Measurements from ENCODE around the gene ETV1. TPM values are rescaled to one million over a fixed set of nuclear protein-coding genes. Genes with fewer than 3 reads are reported as not detected.
A peak's percentile ranks its signal among the peaks of the same experiment; 100 is the strongest.

Gene ETV1
- total and polyA plus RNA-seq, 9 of the 15 experiments (the other 6 are each of a cell fraction or from before 2014, with no cell fraction given) = 7.2 to 27.4 (median 14.0) TPM

GRCh38 chr7:13981070-13981469 is 8.4 kb downstream of the ETV1 start (continued):
- TF ChIP-seq BRF2 (IDR thresholded peaks at IDR 0.05; ENCODE audit: borderline replicate concordance, insufficient read depth, insufficient read length) = no peak
- TF ChIP-seq, protein P1, sequence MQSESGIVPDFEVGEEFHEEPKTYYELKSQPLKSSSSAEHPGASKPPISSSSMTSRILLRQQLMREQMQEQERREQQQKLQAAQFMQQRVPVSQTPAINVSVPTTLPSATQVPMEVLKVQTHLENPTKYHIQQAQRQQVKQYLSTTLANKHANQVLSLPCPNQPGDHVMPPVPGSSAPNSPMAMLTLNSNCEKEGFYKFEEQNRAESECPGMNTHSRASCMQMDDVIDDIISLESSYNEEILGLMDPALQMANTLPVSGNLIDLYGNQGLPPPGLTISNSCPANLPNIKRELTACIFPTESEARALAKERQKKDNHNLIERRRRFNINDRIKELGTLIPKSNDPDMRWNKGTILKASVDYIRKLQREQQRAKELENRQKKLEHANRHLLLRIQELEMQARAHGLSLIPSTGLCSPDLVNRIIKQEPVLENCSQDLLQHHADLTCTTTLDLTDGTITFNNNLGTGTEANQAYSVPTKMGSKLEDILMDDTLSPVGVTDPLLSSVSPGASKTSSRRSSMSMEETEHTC (IDR thresholded peaks at IDR 0.05) = no peak
- TF ChIP-seq EP400 (IDR thresholded peaks at IDR 0.05) = peak; percentile 71; the same call in 1 of the 2 replicates
- TF ChIP-seq HDAC2 (IDR thresholded peaks at IDR 0.05) = 0 out of 2 replicates have a peak, but pooled peaks have one; percentile 41
- TF ChIP-seq, protein P2, sequence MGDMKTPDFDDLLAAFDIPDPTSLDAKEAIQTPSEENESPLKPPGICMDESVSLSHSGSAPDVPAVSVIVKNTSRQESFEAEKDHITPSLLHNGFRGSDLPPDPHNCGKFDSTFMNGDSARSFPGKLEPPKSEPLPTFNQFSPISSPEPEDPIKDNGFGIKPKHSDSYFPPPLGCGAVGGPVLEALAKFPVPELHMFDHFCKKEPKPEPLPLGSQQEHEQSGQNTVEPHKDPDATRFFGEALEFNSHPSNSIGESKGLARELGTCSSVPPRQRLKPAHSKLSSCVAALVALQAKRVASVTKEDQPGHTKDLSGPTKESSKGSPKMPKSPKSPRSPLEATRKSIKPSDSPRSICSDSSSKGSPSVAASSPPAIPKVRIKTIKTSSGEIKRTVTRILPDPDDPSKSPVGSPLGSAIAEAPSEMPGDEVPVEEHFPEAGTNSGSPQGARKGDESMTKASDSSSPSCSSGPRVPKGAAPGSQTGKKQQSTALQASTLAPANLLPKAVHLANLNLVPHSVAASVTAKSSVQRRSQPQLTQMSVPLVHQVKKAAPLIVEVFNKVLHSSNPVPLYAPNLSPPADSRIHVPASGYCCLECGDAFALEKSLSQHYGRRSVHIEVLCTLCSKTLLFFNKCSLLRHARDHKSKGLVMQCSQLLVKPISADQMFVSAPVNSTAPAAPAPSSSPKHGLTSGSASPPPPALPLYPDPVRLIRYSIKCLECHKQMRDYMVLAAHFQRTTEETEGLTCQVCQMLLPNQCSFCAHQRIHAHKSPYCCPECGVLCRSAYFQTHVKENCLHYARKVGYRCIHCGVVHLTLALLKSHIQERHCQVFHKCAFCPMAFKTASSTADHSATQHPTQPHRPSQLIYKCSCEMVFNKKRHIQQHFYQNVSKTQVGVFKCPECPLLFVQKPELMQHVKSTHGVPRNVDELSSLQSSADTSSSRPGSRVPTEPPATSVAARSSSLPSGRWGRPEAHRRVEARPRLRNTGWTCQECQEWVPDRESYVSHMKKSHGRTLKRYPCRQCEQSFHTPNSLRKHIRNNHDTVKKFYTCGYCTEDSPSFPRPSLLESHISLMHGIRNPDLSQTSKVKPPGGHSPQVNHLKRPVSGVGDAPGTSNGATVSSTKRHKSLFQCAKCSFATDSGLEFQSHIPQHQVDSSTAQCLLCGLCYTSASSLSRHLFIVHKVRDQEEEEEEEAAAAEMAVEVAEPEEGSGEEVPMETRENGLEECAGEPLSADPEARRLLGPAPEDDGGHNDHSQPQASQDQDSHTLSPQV (IDR thresholded peaks at IDR 0.05) = peak; percentile 76
- no peak for TF ChIP-seq ZNF431 (CRISPR knock-in tag; IDR thresholded peaks at IDR 0.05)
- no peak for TF ChIP-seq TRIM24 (IDR thresholded peaks at IDR 0.05)
- TF ChIP-seq ZNF316 (IDR thresholded peaks at IDR 0.05) = peak; percentile 66
- TF ChIP-seq HDAC1 (IDR thresholded peaks at IDR 0.05) = peak in 1 of 2 experiments; percentile 71; a peak in 2 of 4 replicates
- no peak for TF ChIP-seq ZNF785 (CRISPR knock-in tag; IDR thresholded peaks at IDR 0.05)
- TF ChIP-seq, protein P3, sequence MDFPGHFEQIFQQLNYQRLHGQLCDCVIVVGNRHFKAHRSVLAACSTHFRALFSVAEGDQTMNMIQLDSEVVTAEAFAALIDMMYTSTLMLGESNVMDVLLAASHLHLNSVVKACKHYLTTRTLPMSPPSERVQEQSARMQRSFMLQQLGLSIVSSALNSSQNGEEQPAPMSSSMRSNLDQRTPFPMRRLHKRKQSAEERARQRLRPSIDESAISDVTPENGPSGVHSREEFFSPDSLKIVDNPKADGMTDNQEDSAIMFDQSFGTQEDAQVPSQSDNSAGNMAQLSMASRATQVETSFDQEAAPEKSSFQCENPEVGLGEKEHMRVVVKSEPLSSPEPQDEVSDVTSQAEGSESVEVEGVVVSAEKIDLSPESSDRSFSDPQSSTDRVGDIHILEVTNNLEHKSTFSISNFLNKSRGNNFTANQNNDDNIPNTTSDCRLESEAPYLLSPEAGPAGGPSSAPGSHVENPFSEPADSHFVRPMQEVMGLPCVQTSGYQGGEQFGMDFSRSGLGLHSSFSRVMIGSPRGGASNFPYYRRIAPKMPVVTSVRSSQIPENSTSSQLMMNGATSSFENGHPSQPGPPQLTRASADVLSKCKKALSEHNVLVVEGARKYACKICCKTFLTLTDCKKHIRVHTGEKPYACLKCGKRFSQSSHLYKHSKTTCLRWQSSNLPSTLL (IDR thresholded peaks at IDR 0.05) = no peak
- no peak for TF ChIP-seq ZNF282 (CRISPR knock-in tag; IDR thresholded peaks at IDR 0.05)
- peak; percentile 47 for TF ChIP-seq POLR2B (IDR thresholded peaks at IDR 0.05; ENCODE audit: low read depth, partially characterized antibody)
- TF ChIP-seq POU5F1 (IDR thresholded peaks at IDR 0.05; ENCODE audit: borderline replicate concordance, low read depth, low read length, partially characterized antibody) = no peak
